GM06990 (cell line): ENCODE data around the gene PLOD1.

ENCODE experiments used
- DNase-seq: peaks from one replicate; pipeline ENCODE4 v3.0.0-alpha.2; 2011; ENCODE audit not compliant: insufficient read length; ENCODE audit errors: extremely low read depth
- H3K27me3 ChIP-seq: replicated peaks from 2 replicates; pipeline ENCODE4 v1.6.0; 2011; ENCODE audit warnings: low read length; ENCODE audit not compliant: control insufficient read depth, insufficient read depth
- H3K36me3 ChIP-seq: 2 replicates; pipeline ENCODE4 v1.5.1; 2011; ENCODE audit warnings: low read length; ENCODE audit not compliant: control insufficient read depth, insufficient read depth
- H3K4me3 ChIP-seq: replicated peaks from 2 replicates; pipeline ENCODE4 v1.5.1; 2011; ENCODE audit warnings: low read depth, mild to moderate bottlenecking, control low read depth, low read length
- CTCF ChIP-seq: IDR thresholded peaks from 2 replicates; pipeline ENCODE4 v1.5.1; 2011; ENCODE audit warnings: low read length, control low read depth, mild to moderate bottlenecking, inconsistent platforms; ENCODE audit not compliant: insufficient read depth, poor library complexity, severe bottlenecking

The PLOD1 gene

GRCh38 chr1:11981378-11982009, 47.0 kb downstream of the PLOD1 start:
- Histone ChIP-seq H3K4me3 (peak overlapping the region; percentile 68), H3K36me3 (peaks cover 17% of the 10 kb centered on the region), H3K27me3 (no peaks in the 10 kb centered on the region)
- no peak for DNase-seq
- no peak for TF ChIP-seq CTCF

- TF ChIP-seq CTCF: no peak
- no peak overlapping the region for H3K4me3 ChIP-seq
- H3K36me3 ChIP-seq: peaks cover 17% of the 10 kb centered on the region
- DNase-seq: no peak
- H3K27me3 ChIP-seq: no peaks in the 10 kb centered on the region
Observed at GRCh38 chr1:11982010-11982392, 47.5 kb downstream of the PLOD1 start.

- DNase-seq: no peak
- Histone ChIP-seq H3K27me3 (no peaks in the 10 kb centered on the region), H3K36me3 (peaks cover 18% of the 10 kb centered on the region), H3K4me3 (no peak overlapping the region)
- no peak for TF ChIP-seq CTCF
Observed at GRCh38 chr1:11984121-11984520, 49.6 kb downstream of the PLOD1 start.

- H3K36me3 ChIP-seq: peaks cover 18% of the 10 kb centered on the region
- no peak for DNase-seq
- TF ChIP-seq CTCF: no peak
- H3K27me3 ChIP-seq: no peaks in the 10 kb centered on the region
- H3K4me3 ChIP-seq: no peak overlapping the region
Observed at GRCh38 chr1:11984576-11984975, 50.1 kb downstream of the PLOD1 start.

DNA sequence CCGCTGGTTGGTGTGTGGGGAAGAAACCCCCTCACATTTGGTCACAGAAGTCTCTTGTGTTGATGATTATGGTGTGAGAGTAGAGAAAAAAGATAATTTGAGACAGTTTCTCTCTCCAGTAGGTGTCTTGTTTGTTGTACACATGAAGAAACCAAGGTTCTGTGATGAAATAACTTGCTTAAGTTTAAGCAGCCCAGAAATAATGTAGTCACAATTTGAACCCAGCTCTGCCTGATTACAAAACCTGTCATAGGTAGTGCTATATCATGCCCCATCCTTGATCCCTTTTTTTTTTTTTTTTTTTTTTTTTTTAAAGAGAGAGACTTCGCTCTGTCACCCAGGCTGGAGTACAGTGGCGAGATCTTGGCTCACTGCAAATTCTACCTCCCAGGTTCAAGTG, 50.7 kb downstream of the PLOD1 start:
- no peak for DNase-seq
- no peak for TF ChIP-seq CTCF
- H3K36me3 ChIP-seq: peaks cover 21% of the 10 kb centered on the region
- no peak overlapping the region for H3K4me3 ChIP-seq
- no peaks in the 10 kb centered on the region for H3K27me3 ChIP-seq

- no peak overlapping the region for H3K4me3 ChIP-seq
- H3K27me3 ChIP-seq: no peaks in the 10 kb centered on the region
- DNase-seq: no peak
- peaks cover 24% of the 10 kb centered on the region for H3K36me3 ChIP-seq
- TF ChIP-seq CTCF: no peak
Observed at GRCh38 chr1:11985851-11986250, 51.3 kb downstream of the PLOD1 start.
